ENCODE data around the gene RHEB.

Gene RHEB

DNA sequence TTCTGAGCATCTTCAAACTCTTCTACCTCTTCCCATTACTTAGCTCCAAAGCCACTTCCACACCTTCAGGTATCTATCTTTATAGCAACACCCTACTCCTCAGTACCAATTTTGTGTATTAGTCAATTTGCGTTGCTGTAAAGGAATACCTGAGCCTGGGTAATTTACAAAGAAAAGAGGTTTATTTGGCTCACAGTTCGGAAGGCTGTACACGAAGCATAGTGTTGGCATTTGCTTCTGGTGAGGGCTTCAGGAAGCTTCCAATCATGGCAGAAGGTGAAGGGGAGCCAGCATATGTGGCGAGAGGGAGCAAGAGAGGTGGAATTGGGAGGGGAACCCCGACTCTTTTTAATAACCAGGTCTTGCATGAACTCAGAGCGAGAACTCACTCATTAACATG is 62.2 kb downstream of the RHEB start (continued):
- no peak for TF ChIP-seq ZFP3 (CRISPR knock-in tag; IDR thresholded peaks at IDR 0.05)

DNA sequence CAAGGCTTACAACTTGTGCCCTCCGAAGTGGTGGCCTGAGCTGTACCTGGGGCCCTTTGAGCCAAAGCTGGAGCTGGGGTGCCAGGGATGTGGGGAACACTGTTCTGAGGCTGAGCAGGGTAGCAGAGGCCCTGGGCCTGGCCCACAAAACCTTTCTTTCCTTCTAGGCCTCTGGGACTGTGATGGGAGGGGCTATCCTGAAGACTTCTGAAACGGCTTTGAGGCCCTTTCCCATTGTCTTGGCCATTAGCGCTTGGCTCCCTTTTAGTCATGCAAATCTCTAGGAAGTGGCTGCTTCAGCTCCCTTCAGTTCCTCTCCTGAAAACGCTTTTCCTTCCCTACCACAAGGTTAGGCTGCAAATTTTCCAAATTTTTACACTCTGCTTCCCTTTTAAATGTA is 62.9 kb downstream of the RHEB start:
- TF ChIP-seq ISL1 (CRISPR knock-in tag; IDR thresholded peaks at IDR 0.05) (no peak), SNAI2 (CRISPR knock-in tag; IDR thresholded peaks at IDR 0.05) (no peak), ZNF8 (CRISPR knock-in tag; IDR thresholded peaks at IDR 0.05) (no peak), CSDC2 (CRISPR knock-in tag; IDR thresholded peaks at IDR 0.05) (no peak), ZNF70 (CRISPR knock-in tag; IDR thresholded peaks at IDR 0.05) (no peak), BACH2 (CRISPR knock-in tag; IDR thresholded peaks at IDR 0.05; ENCODE audit: borderline replicate concordance) (no peak), TOX (CRISPR knock-in tag; IDR thresholded peaks at IDR 0.05; ENCODE audit: borderline replicate concordance) (no peak)
- TF ChIP-seq, protein P1, sequence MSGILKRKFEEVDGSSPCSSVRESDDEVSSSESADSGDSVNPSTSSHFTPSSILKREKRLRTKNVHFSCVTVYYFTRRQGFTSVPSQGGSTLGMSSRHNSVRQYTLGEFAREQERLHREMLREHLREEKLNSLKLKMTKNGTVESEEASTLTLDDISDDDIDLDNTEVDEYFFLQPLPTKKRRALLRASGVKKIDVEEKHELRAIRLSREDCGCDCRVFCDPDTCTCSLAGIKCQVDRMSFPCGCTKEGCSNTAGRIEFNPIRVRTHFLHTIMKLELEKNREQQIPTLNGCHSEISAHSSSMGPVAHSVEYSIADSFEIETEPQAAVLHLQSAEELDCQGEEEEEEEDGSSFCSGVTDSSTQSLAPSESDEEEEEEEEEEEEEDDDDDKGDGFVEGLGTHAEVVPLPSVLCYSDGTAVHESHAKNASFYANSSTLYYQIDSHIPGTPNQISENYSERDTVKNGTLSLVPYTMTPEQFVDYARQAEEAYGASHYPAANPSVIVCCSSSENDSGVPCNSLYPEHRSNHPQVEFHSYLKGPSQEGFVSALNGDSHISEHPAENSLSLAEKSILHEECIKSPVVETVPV (CRISPR knock-in tag; IDR thresholded peaks at IDR 0.05), result no peak
- TF ChIP-seq, protein P2, sequence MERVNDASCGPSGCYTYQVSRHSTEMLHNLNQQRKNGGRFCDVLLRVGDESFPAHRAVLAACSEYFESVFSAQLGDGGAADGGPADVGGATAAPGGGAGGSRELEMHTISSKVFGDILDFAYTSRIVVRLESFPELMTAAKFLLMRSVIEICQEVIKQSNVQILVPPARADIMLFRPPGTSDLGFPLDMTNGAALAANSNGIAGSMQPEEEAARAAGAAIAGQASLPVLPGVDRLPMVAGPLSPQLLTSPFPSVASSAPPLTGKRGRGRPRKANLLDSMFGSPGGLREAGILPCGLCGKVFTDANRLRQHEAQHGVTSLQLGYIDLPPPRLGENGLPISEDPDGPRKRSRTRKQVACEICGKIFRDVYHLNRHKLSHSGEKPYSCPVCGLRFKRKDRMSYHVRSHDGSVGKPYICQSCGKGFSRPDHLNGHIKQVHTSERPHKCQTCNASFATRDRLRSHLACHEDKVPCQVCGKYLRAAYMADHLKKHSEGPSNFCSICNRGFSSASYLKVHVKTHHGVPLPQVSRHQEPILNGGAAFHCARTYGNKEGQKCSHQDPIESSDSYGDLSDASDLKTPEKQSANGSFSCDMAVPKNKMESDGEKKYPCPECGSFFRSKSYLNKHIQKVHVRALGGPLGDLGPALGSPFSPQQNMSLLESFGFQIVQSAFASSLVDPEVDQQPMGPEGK (CRISPR knock-in tag; IDR thresholded peaks at IDR 0.05; ENCODE audit: borderline replicate concordance), result no peak
- TF ChIP-seq, protein P3, sequence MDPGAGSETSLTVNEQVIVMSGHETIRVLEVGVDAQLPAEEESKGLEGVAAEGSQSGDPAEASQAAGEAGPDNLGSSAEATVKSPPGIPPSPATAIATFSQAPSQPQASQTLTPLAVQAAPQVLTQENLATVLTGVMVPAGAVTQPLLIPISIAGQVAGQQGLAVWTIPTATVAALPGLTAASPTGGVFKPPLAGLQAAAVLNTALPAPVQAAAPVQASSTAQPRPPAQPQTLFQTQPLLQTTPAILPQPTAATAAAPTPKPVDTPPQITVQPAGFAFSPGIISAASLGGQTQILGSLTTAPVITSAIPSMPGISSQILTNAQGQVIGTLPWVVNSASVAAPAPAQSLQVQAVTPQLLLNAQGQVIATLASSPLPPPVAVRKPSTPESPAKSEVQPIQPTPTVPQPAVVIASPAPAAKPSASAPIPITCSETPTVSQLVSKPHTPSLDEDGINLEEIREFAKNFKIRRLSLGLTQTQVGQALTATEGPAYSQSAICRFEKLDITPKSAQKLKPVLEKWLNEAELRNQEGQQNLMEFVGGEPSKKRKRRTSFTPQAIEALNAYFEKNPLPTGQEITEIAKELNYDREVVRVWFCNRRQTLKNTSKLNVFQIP (CRISPR knock-in tag; IDR thresholded peaks at IDR 0.05; ENCODE audit: borderline replicate concordance, low read depth), result no peak
- ATAC-seq, result no peak

DNA sequence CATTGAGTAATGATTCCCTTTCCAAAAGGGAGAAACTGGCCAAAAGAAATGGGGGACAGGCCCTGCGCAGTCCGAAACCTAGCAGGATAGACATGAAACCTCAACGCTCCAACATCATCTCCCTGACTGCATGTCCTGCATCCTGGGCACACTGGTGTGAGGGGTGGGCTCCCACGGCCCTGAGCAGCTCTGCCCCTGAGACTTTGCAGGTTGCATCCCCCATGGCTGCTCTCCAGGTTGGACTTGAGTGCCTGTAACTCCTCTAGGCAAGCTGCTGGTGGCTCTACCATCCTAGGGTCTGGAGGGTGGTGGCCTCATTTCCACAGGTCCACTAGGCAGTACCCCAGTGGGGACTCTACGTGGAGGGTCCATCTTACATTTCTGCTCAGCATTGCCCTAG is 63.4 kb downstream of the RHEB start:
- TF ChIP-seq ARNTL (CRISPR knock-in tag; IDR thresholded peaks at IDR 0.05; ENCODE audit: borderline replicate concordance, low read depth) (no peak), BACH2 (CRISPR knock-in tag; IDR thresholded peaks at IDR 0.05; ENCODE audit: borderline replicate concordance) (no peak), OSR1 (CRISPR knock-in tag; IDR thresholded peaks at IDR 0.05) (no peak)
- ATAC-seq, result no peak

DNA sequence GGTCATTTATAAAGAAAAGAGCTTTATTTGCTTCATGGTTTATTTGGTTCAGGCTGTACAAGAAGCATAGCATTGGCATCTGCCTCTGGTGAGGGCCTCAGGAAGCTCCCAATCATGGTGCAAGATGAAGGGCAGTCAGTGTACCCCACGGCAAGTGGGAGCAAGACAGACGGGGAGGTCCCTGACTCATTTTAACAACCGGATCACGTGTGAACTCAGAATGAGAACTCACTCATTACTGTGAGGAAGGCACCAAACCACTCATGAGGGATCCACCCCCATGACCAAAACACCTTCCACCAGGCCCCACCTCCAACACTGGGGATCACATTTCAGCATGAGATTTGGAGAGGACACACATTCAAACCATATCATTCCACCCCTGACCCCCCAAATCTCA is 64.0 kb downstream of the RHEB start:
- TF ChIP-seq SNAI2 (CRISPR knock-in tag; IDR thresholded peaks at IDR 0.05) (no peak), ISL1 (CRISPR knock-in tag; IDR thresholded peaks at IDR 0.05) (no peak), GLIS3 (CRISPR knock-in tag; IDR thresholded peaks at IDR 0.05) (no peak), ARNTL (CRISPR knock-in tag; IDR thresholded peaks at IDR 0.05; ENCODE audit: borderline replicate concordance, low read depth) (no peak)
- TF ChIP-seq, protein P4, sequence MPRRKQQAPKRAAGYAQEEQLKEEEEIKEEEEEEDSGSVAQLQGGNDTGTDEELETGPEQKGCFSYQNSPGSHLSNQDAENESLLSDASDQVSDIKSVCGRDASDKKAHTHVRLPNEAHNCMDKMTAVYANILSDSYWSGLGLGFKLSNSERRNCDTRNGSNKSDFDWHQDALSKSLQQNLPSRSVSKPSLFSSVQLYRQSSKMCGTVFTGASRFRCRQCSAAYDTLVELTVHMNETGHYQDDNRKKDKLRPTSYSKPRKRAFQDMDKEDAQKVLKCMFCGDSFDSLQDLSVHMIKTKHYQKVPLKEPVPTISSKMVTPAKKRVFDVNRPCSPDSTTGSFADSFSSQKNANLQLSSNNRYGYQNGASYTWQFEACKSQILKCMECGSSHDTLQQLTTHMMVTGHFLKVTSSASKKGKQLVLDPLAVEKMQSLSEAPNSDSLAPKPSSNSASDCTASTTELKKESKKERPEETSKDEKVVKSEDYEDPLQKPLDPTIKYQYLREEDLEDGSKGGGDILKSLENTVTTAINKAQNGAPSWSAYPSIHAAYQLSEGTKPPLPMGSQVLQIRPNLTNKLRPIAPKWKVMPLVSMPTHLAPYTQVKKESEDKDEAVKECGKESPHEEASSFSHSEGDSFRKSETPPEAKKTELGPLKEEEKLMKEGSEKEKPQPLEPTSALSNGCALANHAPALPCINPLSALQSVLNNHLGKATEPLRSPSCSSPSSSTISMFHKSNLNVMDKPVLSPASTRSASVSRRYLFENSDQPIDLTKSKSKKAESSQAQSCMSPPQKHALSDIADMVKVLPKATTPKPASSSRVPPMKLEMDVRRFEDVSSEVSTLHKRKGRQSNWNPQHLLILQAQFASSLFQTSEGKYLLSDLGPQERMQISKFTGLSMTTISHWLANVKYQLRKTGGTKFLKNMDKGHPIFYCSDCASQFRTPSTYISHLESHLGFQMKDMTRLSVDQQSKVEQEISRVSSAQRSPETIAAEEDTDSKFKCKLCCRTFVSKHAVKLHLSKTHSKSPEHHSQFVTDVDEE (CRISPR knock-in tag; IDR thresholded peaks at IDR 0.05), result no peak
- no peak for ATAC-seq

DNA sequence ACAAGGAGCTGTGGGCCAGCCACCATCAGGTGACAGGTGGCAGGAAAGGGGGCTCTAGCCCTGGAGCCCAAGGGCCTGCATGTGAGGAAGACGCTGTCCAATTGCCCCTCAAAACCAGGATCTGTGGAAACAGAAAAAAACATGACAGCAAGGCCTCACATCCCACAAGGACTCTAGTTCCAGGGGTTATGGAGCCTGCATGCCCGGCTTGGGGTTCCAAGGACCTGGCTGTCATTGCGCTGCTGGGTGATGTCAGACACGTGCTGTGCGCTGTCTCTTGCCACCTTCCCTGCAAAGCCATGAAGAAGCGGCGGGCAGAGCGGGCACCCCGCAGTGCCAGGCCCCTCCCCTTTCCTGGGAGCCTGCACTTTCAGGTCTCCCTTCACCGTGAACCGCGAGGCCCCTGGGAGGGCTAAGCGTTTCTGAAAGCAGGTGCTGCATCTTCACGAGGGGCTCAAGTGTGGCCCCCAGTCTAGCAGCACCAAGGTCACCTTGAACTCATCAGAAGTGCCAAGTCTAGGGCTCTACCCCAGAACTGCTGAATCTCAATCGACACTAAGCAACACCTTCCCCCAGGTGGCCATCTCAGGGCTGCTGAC is 64.7 kb downstream of the RHEB start:
- ATAC-seq, result no peak
- TF ChIP-seq TCF4 (CRISPR knock-in tag; IDR thresholded peaks at IDR 0.05; ENCODE audit: borderline replicate concordance), result no peak
- no peak for TF ChIP-seq ZNF70 (CRISPR knock-in tag; IDR thresholded peaks at IDR 0.05)
- TF ChIP-seq, protein P3 (CRISPR knock-in tag; IDR thresholded peaks at IDR 0.05; ENCODE audit: borderline replicate concordance, low read depth), result no peak
- TF ChIP-seq SNAI2 (CRISPR knock-in tag; IDR thresholded peaks at IDR 0.05), result no peak
- TF ChIP-seq ZFP30 (CRISPR knock-in tag; IDR thresholded peaks at IDR 0.05), result no peak
- no peak for TF ChIP-seq GLIS3 (CRISPR knock-in tag; IDR thresholded peaks at IDR 0.05)
- TF ChIP-seq PPARA (CRISPR knock-in tag; IDR thresholded peaks at IDR 0.05; ENCODE audit: borderline replicate concordance), result no peak
- TF ChIP-seq, protein P5, sequence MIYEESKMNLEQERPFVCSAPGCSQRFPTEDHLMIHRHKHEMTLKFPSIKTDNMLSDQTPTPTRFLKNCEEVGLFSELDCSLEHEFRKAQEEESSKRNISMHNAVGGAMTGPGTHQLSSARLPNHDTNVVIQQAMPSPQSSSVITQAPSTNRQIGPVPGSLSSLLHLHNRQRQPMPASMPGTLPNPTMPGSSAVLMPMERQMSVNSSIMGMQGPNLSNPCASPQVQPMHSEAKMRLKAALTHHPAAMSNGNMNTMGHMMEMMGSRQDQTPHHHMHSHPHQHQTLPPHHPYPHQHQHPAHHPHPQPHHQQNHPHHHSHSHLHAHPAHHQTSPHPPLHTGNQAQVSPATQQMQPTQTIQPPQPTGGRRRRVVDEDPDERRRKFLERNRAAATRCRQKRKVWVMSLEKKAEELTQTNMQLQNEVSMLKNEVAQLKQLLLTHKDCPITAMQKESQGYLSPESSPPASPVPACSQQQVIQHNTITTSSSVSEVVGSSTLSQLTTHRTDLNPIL (CRISPR knock-in tag; IDR thresholded peaks at IDR 0.05; ENCODE audit: low read depth), result no peak
- TF ChIP-seq CSDC2 (CRISPR knock-in tag; IDR thresholded peaks at IDR 0.05), result no peak
- no peak for TF ChIP-seq RARB (CRISPR knock-in tag; IDR thresholded peaks at IDR 0.05)
- TF ChIP-seq, protein P1 (CRISPR knock-in tag; IDR thresholded peaks at IDR 0.05), result no peak
- no peak for TF ChIP-seq ARNTL (CRISPR knock-in tag; IDR thresholded peaks at IDR 0.05; ENCODE audit: borderline replicate concordance, low read depth)
